ENCODE results near the gene AGAP3. TPM values are rescaled to one million over a fixed set of nuclear protein-coding genes. Genes with fewer than 3 reads are reported as not detected.

AGAP3 gene
- total and polyA plus RNA-seq, 2 donors (not counting 1 experiment from before 2014, with no cell fraction given) = 21.1 to 22.3 TPM

DNA sequence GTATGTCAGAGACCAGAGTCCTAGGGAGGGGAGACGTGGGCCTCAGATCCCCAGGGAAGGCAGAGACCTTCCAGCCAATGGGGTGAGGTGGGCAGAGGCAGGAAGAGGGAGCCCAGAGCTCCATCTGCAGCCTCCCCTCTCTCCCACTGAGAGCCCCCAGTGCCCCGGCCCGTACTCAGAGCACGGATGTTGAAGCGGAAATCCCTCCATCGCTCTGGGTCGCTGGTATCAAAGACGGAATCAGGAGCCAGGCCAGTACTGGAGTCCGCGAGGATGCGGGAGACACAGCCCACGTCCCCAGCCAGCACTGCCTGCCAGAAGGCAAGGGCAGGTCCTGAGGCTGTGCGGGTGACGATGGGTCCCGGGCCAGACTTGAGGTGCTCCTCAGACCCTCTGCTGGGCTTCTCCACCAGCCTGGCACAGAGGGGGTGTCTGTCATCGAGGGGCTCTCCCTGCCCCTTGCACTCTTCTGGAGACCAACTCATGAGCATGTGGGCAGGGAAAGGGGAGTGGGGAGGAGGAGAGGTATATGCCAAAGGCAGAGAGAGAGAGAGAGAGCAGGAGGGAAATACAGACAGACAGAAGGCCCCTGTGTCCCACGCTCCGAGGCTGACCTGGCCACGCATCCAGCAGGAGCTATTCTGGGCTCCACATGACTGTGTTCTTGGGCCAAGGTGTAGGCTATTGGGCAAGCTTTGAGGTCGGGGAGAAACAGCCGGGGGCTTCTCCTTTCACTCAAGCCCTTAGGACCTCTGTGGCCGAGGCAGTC is 100.5 kb downstream of the AGAP3 start, which contains the start of gene ASB10:
TSS of gene ASB10 (minus strand) at position 611 of the 769 bp plus-strand sequence. CDS start at position 491, 120 bp downstream.
- Histone ChIP-seq H3K27me3 (replicated peaks in 1 of 4; ENCODE audit: control extremely low read depth in 1 of 4, control insufficient read depth in 3 of 4, insufficient read depth in 4 of 4, low read length in 3 of 4) (peaks cover 0 to 8% (median 0%) of the 10 kb centered on the region in 4 experiments), H3K4me2 (replicated peaks; ENCODE audit: low read depth, low read length, poor library complexity, severe bottlenecking) (no peak within 1 kb of the TSS), H3K4me1 (ENCODE audit: control insufficient read depth in 2 of 2, insufficient read depth in 2 of 2, low read length in 2 of 2) (no peaks in the 10 kb centered on the region), H2AFZ (ENCODE audit: insufficient read depth, low read depth, low read length, poor library complexity, severe bottlenecking) (no peak within 1 kb of the TSS), H4K20me1 (ENCODE audit: control insufficient read depth, insufficient read depth, low read length, poor library complexity, severe bottlenecking) (no peaks in the 10 kb centered on the region), H3K36me3 (replicated peaks in 1 of 2; ENCODE audit: control extremely low read depth in 1 of 2, control insufficient read depth in 1 of 2, extremely low read depth in 1 of 2, insufficient read depth in 2 of 2, low read length in 1 of 2) (no peaks in the 10 kb centered on the region), H3K9me3 (ENCODE audit: control extremely low read depth in 1 of 3, control insufficient read depth in 2 of 3, insufficient read depth in 1 of 3, low read length in 2 of 3) (no peaks in the 10 kb centered on the region), H3K4me3 (ENCODE audit: control extremely low read depth in 1 of 5, extremely low read depth in 1 of 5, insufficient read depth in 1 of 5, low read depth in 2 of 5, low read length in 4 of 5) (no peak within 1 kb of the TSS), H3K27ac (ENCODE audit: low read length in 2 of 2) (no peak within 1 kb of the TSS), H3K79me2 (ENCODE audit: control insufficient read depth, insufficient read depth, low read length) (no peaks in the 10 kb centered on the region), H3K9ac (ENCODE audit: low read length) (no peak within 1 kb of the TSS)
- no peak within 1 kb of the TSS for H3K4me3 Mint-ChIP-seq
- ChIA-PET POLR2A (no interaction called here), CTCF (no interaction called here)
- no peak within 1 kb of the TSS for H3K27ac Mint-ChIP-seq
- peaks cover 4% of the 10 kb centered on the region for H3K4me1 Mint-ChIP-seq
- TF ChIP-seq, protein P1, sequence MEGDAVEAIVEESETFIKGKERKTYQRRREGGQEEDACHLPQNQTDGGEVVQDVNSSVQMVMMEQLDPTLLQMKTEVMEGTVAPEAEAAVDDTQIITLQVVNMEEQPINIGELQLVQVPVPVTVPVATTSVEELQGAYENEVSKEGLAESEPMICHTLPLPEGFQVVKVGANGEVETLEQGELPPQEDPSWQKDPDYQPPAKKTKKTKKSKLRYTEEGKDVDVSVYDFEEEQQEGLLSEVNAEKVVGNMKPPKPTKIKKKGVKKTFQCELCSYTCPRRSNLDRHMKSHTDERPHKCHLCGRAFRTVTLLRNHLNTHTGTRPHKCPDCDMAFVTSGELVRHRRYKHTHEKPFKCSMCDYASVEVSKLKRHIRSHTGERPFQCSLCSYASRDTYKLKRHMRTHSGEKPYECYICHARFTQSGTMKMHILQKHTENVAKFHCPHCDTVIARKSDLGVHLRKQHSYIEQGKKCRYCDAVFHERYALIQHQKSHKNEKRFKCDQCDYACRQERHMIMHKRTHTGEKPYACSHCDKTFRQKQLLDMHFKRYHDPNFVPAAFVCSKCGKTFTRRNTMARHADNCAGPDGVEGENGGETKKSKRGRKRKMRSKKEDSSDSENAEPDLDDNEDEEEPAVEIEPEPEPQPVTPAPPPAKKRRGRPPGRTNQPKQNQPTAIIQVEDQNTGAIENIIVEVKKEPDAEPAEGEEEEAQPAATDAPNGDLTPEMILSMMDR (IDR thresholded peaks at IDR 0.05) = no peak
- DNase-seq = no peak
- no peaks in the 10 kb centered on the region for H3K9me3 Mint-ChIP-seq (ENCODE audit: insufficient read depth)
- no peak for ATAC-seq (ENCODE audit: low read depth)
- intact Hi-C loops (cut with micrococcal nuclease) = no loop called here
- 94% methylated on average over 20 of the region's 22 CpGs for WGBS (ENCODE audit: insufficient coverage)
- peaks cover 28% of the 10 kb centered on the region for H3K27me3 Mint-ChIP-seq

DNA sequence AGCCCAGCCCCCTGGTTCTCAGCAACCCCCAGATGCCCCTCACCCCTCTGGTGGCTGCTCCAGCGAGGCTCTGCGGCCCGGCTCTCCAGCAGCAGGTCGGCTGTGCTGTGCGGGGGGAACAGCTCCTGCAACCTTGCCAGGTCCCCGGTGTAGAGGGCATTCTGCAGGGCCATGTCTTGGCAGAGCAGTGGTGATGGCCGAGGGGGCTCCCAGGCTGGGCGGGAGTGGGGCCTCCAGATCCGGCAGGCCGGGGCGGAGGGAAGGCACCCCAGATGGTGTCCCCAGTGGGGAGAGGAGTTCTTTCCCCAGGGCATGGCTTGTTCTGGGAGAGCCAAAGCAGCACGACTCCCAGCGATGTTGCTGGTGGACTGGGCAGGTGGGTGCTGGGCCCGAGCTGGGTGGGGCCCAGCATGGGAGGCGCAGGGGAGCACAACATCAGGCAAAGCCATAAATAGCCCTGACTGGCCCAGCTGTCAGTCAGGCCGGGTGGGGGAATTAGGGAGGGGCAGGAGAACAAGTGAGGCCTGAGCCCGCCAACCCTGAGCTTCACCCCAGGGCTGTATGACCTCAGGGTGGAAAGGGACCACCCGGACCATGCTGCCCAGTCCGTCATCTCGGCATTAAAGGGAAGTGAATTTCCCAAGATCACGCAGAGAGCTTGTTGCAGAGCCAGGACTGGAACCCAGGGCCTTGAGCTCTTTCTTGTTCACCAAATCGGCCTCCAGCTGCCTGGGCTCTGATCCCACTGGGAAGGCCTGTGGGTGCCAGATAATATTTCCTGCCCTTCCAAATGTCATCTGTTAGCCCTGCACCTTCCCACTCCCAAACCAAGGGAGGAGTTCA is 101.4 kb downstream of the AGAP3 start:
- DNase-seq = no peak

More for the DNA sequence above, 101.4 kb downstream of the AGAP3 start:
- Histone ChIP-seq H3K4me1 (ENCODE audit: control insufficient read depth in 2 of 2, insufficient read depth in 2 of 2, low read length in 2 of 2) (no peaks in the 10 kb centered on the region), H3K4me2 (replicated peaks; ENCODE audit: low read depth, low read length, poor library complexity, severe bottlenecking) (no peak overlapping the region), H3K27ac (ENCODE audit: low read length in 2 of 2) (no peak overlapping the region), H3K27me3 (replicated peaks in 1 of 4; ENCODE audit: control extremely low read depth in 1 of 4, control insufficient read depth in 3 of 4, insufficient read depth in 4 of 4, low read length in 3 of 4) (peaks cover 0 to 8% (median 0%) of the 10 kb centered on the region in 4 experiments), H3K9ac (ENCODE audit: low read length) (no peak overlapping the region), H3K9me3 (ENCODE audit: control extremely low read depth in 1 of 3, control insufficient read depth in 2 of 3, insufficient read depth in 1 of 3, low read length in 2 of 3) (no peaks in the 10 kb centered on the region), H3K79me2 (ENCODE audit: control insufficient read depth, insufficient read depth, low read length) (no peaks in the 10 kb centered on the region), H4K20me1 (ENCODE audit: control insufficient read depth, insufficient read depth, low read length, poor library complexity, severe bottlenecking) (no peaks in the 10 kb centered on the region), H3K36me3 (replicated peaks in 1 of 2; ENCODE audit: control extremely low read depth in 1 of 2, control insufficient read depth in 1 of 2, extremely low read depth in 1 of 2, insufficient read depth in 2 of 2, low read length in 1 of 2) (no peaks in the 10 kb centered on the region), H2AFZ (ENCODE audit: insufficient read depth, low read depth, low read length, poor library complexity, severe bottlenecking) (no peak overlapping the region), H3K4me3 (ENCODE audit: control extremely low read depth in 1 of 5, extremely low read depth in 1 of 5, insufficient read depth in 1 of 5, low read depth in 2 of 5, low read length in 4 of 5) (no peak overlapping the region)
- Mint-ChIP-seq H3K4me1 (peaks cover 4% of the 10 kb centered on the region), H3K9me3 (ENCODE audit: insufficient read depth) (no peaks in the 10 kb centered on the region), H3K4me3 (no peak overlapping the region), H3K27ac (no peak overlapping the region), H3K27me3 (peaks cover 25% of the 10 kb centered on the region)
- 78% methylated on average over 22 of the region's 22 CpGs for WGBS (ENCODE audit: insufficient coverage)
- CTCF ChIA-PET = no interaction called here
- intact Hi-C loops (cut with micrococcal nuclease) = no loop called here
- POLR2A ChIA-PET = no interaction called here
- ATAC-seq (ENCODE audit: low read depth) = no peak
- TF ChIP-seq, protein P1 (IDR thresholded peaks at IDR 0.05) = no peak
- TF ChIP-seq EZH2 (IDR thresholded peaks at IDR 0.05; ENCODE audit: borderline replicate concordance, insufficient read depth, low read depth, low read length, poor library complexity, severe bottlenecking) = no peak
